HG03432 (cell line): ENCODE data around the gene MAD1L1.

Source experiments
- ATAC-seq: cut with Tn5 transposase; IDR thresholded peaks from one replicate; pipeline ENCODE4 v1.9.1; 2021; ENCODE audit warnings: mild to moderate bottlenecking, moderate library complexity; ENCODE audit not compliant: unreplicated experiment

The MAD1L1 gene

GRCh38 chr7:1909476-1909875 lies 323.3 kb downstream of the MAD1L1 start:
- no peak for ATAC-seq

GRCh38 chr7:1908823-1909420 lies 323.8 kb downstream of the MAD1L1 start:
- ATAC-seq, result no peak

- no peak for ATAC-seq
Measured at GRCh38 chr7:1907751-1908365, 324.9 kb downstream of the MAD1L1 start.

GRCh38 chr7:1906988-1907745 lies 325.6 kb downstream of the MAD1L1 start:
- ATAC-seq, result no peak

GRCh38 chr7:1906087-1906830 lies 326.5 kb downstream of the MAD1L1 start:
- no peak for ATAC-seq

- no peak for ATAC-seq
Measured at GRCh38 chr7:1902231-1902855, 330.4 kb downstream of the MAD1L1 start.

GRCh38 chr7:1901431-1902210 lies 331.1 kb downstream of the MAD1L1 start:
- no peak for ATAC-seq

- no peak for ATAC-seq
Measured at GRCh38 chr7:1900847-1901246, 331.9 kb downstream of the MAD1L1 start.

- ATAC-seq, result no peak
Measured at GRCh38 chr7:1899951-1900762, 332.6 kb downstream of the MAD1L1 start.

GRCh38 chr7:1899196-1899595 lies 333.5 kb downstream of the MAD1L1 start:
- no peak for ATAC-seq

- no peak for ATAC-seq
Measured at GRCh38 chr7:1898628-1899185, 334.0 kb downstream of the MAD1L1 start.

- ATAC-seq, result no peak
Measured at GRCh38 chr7:1897861-1898627, 334.7 kb downstream of the MAD1L1 start.

- ATAC-seq, result no peak
Measured at GRCh38 chr7:1897076-1897860, 335.5 kb downstream of the MAD1L1 start.

- no peak for ATAC-seq
Measured at GRCh38 chr7:1895664-1896515, 336.9 kb downstream of the MAD1L1 start.

- no peak for ATAC-seq
Measured at GRCh38 chr7:1894906-1895663, 337.7 kb downstream of the MAD1L1 start.

- no peak for ATAC-seq
Measured at GRCh38 chr7:1894313-1894900, 338.3 kb downstream of the MAD1L1 start.
